WTC11 (cell line): ENCODE results near the gene SP140L. TPM values are rescaled to one million over a fixed set of nuclear protein-coding genes. Genes with fewer than 3 reads are reported as not detected.

Experiments
- ATAC-seq: fragments of 200-7000 bp; cut with Tn5 transposase; 2 replicates; pipeline ENCODE4 v1.10.0; 2021; ENCODE audit warnings: mild to moderate bottlenecking, moderate library complexity
- CTCF ChIA-PET: fragments of 300-600 bp; sonication (Branson Sonifier 250); formaldehyde crosslinking; loops from one replicate; lab custom pipeline; 2021; ENCODE audit warnings: antibody characterized with exemption; lab: Charles Lee
- POLR2A ChIA-PET: fragments of 350-600 bp; sonication (Branson Sonifier 250); formaldehyde crosslinking; loops from one replicate; lab custom pipeline; 2021; ENCODE audit warnings: antibody characterized with exemption; lab: Charles Lee
- DNase-seq: peaks from one replicate; pipeline ENCODE4 v3.0.0; 2021; ENCODE audit warnings: low spot score
- H3K27ac Mint-ChIP-seq: 2 replicates; pipeline ENCODE4 v1.8.0; 2021; ENCODE audit warnings: mixed read lengths
- H3K27me3 Mint-ChIP-seq: 2 replicates; pipeline ENCODE4 v1.8.0; 2021; ENCODE audit warnings: low read depth, mild to moderate bottlenecking, moderate library complexity, mixed read lengths
- H3K36me3 Mint-ChIP-seq: 2 replicates; pipeline ENCODE4 v1.8.0; 2021; ENCODE audit warnings: mixed read lengths
- H3K4me1 Mint-ChIP-seq: 2 replicates; pipeline ENCODE4 v1.8.0; 2022; ENCODE audit warnings: mixed read lengths
- H3K4me3 Mint-ChIP-seq: 2 replicates; pipeline ENCODE4 v1.8.0; 2021; ENCODE audit warnings: mild to moderate bottlenecking, moderate library complexity, mixed read lengths
- H3K9me3 Mint-ChIP-seq: 2 replicates; pipeline ENCODE4 v1.8.0; 2021; ENCODE audit warnings: mixed read lengths
- CBFB ChIP-seq: sonication (generic); formaldehyde crosslinking; IDR thresholded peaks from 2 replicates; pipeline ENCODE4 v1.8.1; 2022; ENCODE audit warnings: mild to moderate bottlenecking, low read depth, missing genetic modification reagents
- FOXP1 ChIP-seq: sonication (generic); formaldehyde crosslinking; IDR thresholded peaks from 2 replicates; pipeline ENCODE4 v1.8.0; 2022; ENCODE audit warnings: missing genetic modification reagents, mild to moderate bottlenecking, moderate library complexity, borderline replicate concordance
- MXD4 ChIP-seq: fragments of 250-450 bp; sonication (Bioruptor Pico); IDR thresholded peaks from 2 replicates; pipeline ENCODE4 v1.8.0; 2021; ENCODE audit warnings: mild to moderate bottlenecking, moderate library complexity, borderline replicate concordance
- MYBL2 ChIP-seq: sonication (generic); formaldehyde crosslinking; IDR thresholded peaks from 2 replicates; pipeline ENCODE4 v1.8.1; 2023; ENCODE audit warnings: mild to moderate bottlenecking, moderate library complexity, missing genetic modification reagents
- NFATC4 ChIP-seq: fragments of 250-450 bp; sonication (Bioruptor Pico); IDR thresholded peaks from 2 replicates; pipeline ENCODE4 v1.9.0; 2021; ENCODE audit warnings: mild to moderate bottlenecking
- ZNF121 ChIP-seq: sonication (generic); formaldehyde crosslinking; IDR thresholded peaks from 2 replicates; pipeline ENCODE4 v1.8.0; 2023; ENCODE audit warnings: missing genetic modification reagents
- total RNA-seq: library from RNA; stranded (reverse); gene quantifications from 3 replicates; pipeline ENCODE4 v1.2.3, GENCODE V29; 2021
- TF ChIP-seq, protein P1 (sequence below): sonication (generic); formaldehyde crosslinking; IDR thresholded peaks from 2 replicates; pipeline ENCODE4 v1.8.1; 2023; ENCODE audit warnings: mild to moderate bottlenecking, moderate library complexity, missing genetic modification reagents
- TF ChIP-seq, protein P2 (sequence below): fragments of 250-450 bp; sonication (Bioruptor Pico); IDR thresholded peaks from 2 replicates; pipeline ENCODE4 v1.9.0; 2021; ENCODE audit warnings: mild to moderate bottlenecking
- TF ChIP-seq, protein P3 (sequence below): sonication (generic); formaldehyde crosslinking; IDR thresholded peaks from 2 replicates; pipeline ENCODE4 v1.8.1; 2023; ENCODE audit warnings: mild to moderate bottlenecking, missing genetic modification reagents, borderline replicate concordance
- TF ChIP-seq, protein P4 (sequence below): sonication (generic); formaldehyde crosslinking; IDR thresholded peaks from 2 replicates; pipeline ENCODE4 v1.8.0; 2023; ENCODE audit warnings: mild to moderate bottlenecking, missing genetic modification reagents
- TF ChIP-seq, protein P5 (sequence below): fragments of 250-450 bp; sonication (Bioruptor Pico); IDR thresholded peaks from 2 replicates; pipeline ENCODE4 v1.9.0; 2021; ENCODE audit warnings: mild to moderate bottlenecking, borderline replicate concordance
- TF ChIP-seq, protein P6 (sequence below): sonication (generic); formaldehyde crosslinking; IDR thresholded peaks from 2 replicates; pipeline ENCODE4 v1.8.1; 2022; ENCODE audit warnings: mild to moderate bottlenecking, moderate library complexity, missing genetic modification reagents
- TF ChIP-seq, protein P7 (sequence below): sonication (generic); formaldehyde crosslinking; IDR thresholded peaks from 2 replicates; pipeline ENCODE4 v1.8.1; 2023; ENCODE audit warnings: mild to moderate bottlenecking, missing genetic modification reagents, moderate library complexity
- TF ChIP-seq, protein P8 (sequence below): sonication (generic); formaldehyde crosslinking; IDR thresholded peaks from 2 replicates; pipeline ENCODE4 v1.8.1; 2022; ENCODE audit warnings: low read depth, missing genetic modification reagents, borderline replicate concordance

Gene SP140L
- total RNA-seq, 1 experiment from 2014 or later, result 3.2 TPM

DNA sequence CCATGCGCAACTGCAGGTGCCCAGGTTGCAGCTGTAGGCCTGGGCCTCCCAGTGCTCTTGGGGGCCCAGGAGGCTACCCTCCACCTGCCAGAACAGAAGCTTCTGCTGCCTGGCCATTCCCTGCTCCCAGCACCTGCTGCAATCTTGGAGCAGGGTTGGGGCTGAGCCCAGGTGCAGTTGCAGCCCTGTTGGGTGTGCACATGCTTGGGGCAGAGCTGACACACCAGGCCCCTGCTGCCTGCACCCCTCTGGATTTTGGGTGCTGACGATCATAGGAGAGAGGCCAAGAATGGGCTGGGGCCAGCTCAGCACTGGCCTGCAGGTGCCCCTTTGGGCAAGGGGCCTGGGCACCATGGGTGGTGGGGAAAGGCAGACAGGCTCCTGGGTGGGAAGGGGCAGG lies 20.5 kb upstream of the SP140L start:
- no peak for DNase-seq
- H3K4me1 Mint-ChIP-seq, result peaks cover 4% of the 10 kb centered on the region
- TF ChIP-seq, protein P1, sequence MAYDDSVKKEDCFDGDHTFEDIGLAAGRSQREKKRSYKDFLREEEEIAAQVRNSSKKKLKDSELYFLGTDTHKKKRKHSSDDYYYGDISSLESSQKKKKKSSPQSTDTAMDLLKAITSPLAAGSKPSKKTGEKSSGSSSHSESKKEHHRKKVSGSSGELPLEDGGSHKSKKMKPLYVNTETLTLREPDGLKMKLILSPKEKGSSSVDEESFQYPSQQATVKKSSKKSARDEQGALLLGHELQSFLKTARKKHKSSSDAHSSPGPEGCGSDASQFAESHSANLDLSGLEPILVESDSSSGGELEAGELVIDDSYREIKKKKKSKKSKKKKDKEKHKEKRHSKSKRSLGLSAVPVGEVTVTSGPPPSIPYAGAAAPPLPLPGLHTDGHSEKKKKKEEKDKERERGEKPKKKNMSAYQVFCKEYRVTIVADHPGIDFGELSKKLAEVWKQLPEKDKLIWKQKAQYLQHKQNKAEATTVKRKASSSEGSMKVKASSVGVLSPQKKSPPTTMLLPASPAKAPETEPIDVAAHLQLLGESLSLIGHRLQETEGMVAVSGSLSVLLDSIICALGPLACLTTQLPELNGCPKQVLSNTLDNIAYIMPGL, result no peak
- TF ChIP-seq, protein P2, sequence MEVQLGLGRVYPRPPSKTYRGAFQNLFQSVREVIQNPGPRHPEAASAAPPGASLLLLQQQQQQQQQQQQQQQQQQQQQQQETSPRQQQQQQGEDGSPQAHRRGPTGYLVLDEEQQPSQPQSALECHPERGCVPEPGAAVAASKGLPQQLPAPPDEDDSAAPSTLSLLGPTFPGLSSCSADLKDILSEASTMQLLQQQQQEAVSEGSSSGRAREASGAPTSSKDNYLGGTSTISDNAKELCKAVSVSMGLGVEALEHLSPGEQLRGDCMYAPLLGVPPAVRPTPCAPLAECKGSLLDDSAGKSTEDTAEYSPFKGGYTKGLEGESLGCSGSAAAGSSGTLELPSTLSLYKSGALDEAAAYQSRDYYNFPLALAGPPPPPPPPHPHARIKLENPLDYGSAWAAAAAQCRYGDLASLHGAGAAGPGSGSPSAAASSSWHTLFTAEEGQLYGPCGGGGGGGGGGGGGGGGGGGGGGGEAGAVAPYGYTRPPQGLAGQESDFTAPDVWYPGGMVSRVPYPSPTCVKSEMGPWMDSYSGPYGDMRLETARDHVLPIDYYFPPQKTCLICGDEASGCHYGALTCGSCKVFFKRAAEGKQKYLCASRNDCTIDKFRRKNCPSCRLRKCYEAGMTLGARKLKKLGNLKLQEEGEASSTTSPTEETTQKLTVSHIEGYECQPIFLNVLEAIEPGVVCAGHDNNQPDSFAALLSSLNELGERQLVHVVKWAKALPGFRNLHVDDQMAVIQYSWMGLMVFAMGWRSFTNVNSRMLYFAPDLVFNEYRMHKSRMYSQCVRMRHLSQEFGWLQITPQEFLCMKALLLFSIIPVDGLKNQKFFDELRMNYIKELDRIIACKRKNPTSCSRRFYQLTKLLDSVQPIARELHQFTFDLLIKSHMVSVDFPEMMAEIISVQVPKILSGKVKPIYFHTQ (CRISPR knock-in tag), result no peak
- TF ChIP-seq ZNF121 (CRISPR knock-in tag), result no peak
- TF ChIP-seq, protein P3, sequence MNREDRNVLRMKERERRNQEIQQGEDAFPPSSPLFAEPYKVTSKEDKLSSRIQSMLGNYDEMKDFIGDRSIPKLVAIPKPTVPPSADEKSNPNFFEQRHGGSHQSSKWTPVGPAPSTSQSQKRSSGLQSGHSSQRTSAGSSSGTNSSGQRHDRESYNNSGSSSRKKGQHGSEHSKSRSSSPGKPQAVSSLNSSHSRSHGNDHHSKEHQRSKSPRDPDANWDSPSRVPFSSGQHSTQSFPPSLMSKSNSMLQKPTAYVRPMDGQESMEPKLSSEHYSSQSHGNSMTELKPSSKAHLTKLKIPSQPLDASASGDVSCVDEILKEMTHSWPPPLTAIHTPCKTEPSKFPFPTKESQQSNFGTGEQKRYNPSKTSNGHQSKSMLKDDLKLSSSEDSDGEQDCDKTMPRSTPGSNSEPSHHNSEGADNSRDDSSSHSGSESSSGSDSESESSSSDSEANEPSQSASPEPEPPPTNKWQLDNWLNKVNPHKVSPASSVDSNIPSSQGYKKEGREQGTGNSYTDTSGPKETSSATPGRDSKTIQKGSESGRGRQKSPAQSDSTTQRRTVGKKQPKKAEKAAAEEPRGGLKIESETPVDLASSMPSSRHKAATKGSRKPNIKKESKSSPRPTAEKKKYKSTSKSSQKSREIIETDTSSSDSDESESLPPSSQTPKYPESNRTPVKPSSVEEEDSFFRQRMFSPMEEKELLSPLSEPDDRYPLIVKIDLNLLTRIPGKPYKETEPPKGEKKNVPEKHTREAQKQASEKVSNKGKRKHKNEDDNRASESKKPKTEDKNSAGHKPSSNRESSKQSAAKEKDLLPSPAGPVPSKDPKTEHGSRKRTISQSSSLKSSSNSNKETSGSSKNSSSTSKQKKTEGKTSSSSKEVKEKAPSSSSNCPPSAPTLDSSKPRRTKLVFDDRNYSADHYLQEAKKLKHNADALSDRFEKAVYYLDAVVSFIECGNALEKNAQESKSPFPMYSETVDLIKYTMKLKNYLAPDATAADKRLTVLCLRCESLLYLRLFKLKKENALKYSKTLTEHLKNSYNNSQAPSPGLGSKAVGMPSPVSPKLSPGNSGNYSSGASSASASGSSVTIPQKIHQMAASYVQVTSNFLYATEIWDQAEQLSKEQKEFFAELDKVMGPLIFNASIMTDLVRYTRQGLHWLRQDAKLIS (CRISPR knock-in tag), result no peak
- no peak for TF ChIP-seq FOXP1
- TF ChIP-seq, protein P4, sequence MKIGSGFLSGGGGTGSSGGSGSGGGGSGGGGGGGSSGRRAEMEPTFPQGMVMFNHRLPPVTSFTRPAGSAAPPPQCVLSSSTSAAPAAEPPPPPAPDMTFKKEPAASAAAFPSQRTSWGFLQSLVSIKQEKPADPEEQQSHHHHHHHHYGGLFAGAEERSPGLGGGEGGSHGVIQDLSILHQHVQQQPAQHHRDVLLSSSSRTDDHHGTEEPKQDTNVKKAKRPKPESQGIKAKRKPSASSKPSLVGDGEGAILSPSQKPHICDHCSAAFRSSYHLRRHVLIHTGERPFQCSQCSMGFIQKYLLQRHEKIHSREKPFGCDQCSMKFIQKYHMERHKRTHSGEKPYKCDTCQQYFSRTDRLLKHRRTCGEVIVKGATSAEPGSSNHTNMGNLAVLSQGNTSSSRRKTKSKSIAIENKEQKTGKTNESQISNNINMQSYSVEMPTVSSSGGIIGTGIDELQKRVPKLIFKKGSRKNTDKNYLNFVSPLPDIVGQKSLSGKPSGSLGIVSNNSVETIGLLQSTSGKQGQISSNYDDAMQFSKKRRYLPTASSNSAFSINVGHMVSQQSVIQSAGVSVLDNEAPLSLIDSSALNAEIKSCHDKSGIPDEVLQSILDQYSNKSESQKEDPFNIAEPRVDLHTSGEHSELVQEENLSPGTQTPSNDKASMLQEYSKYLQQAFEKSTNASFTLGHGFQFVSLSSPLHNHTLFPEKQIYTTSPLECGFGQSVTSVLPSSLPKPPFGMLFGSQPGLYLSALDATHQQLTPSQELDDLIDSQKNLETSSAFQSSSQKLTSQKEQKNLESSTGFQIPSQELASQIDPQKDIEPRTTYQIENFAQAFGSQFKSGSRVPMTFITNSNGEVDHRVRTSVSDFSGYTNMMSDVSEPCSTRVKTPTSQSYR (CRISPR knock-in tag), result no peak
- TF ChIP-seq MYBL2 (CRISPR knock-in tag), result no peak
- TF ChIP-seq NFATC4 (CRISPR knock-in tag), result no peak
- no peak for TF ChIP-seq CBFB (CRISPR knock-in tag)
- TF ChIP-seq, protein P5, sequence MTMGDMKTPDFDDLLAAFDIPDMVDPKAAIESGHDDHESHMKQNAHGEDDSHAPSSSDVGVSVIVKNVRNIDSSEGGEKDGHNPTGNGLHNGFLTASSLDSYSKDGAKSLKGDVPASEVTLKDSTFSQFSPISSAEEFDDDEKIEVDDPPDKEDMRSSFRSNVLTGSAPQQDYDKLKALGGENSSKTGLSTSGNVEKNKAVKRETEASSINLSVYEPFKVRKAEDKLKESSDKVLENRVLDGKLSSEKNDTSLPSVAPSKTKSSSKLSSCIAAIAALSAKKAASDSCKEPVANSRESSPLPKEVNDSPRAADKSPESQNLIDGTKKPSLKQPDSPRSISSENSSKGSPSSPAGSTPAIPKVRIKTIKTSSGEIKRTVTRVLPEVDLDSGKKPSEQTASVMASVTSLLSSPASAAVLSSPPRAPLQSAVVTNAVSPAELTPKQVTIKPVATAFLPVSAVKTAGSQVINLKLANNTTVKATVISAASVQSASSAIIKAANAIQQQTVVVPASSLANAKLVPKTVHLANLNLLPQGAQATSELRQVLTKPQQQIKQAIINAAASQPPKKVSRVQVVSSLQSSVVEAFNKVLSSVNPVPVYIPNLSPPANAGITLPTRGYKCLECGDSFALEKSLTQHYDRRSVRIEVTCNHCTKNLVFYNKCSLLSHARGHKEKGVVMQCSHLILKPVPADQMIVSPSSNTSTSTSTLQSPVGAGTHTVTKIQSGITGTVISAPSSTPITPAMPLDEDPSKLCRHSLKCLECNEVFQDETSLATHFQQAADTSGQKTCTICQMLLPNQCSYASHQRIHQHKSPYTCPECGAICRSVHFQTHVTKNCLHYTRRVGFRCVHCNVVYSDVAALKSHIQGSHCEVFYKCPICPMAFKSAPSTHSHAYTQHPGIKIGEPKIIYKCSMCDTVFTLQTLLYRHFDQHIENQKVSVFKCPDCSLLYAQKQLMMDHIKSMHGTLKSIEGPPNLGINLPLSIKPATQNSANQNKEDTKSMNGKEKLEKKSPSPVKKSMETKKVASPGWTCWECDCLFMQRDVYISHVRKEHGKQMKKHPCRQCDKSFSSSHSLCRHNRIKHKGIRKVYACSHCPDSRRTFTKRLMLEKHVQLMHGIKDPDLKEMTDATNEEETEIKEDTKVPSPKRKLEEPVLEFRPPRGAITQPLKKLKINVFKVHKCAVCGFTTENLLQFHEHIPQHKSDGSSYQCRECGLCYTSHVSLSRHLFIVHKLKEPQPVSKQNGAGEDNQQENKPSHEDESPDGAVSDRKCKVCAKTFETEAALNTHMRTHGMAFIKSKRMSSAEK (CRISPR knock-in tag), result no peak
- TF ChIP-seq, protein P6, sequence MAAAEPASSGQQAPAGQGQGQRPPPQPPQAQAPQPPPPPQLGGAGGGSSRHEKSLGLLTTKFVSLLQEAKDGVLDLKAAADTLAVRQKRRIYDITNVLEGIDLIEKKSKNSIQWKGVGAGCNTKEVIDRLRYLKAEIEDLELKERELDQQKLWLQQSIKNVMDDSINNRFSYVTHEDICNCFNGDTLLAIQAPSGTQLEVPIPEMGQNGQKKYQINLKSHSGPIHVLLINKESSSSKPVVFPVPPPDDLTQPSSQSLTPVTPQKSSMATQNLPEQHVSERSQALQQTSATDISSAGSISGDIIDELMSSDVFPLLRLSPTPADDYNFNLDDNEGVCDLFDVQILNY (CRISPR knock-in tag), result no peak
- TF ChIP-seq, protein P7, sequence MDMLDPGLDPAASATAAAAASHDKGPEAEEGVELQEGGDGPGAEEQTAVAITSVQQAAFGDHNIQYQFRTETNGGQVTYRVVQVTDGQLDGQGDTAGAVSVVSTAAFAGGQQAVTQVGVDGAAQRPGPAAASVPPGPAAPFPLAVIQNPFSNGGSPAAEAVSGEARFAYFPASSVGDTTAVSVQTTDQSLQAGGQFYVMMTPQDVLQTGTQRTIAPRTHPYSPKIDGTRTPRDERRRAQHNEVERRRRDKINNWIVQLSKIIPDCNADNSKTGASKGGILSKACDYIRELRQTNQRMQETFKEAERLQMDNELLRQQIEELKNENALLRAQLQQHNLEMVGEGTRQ (CRISPR knock-in tag), result no peak
- TF ChIP-seq MXD4 (CRISPR knock-in tag), result no peak
- TF ChIP-seq, protein P8, sequence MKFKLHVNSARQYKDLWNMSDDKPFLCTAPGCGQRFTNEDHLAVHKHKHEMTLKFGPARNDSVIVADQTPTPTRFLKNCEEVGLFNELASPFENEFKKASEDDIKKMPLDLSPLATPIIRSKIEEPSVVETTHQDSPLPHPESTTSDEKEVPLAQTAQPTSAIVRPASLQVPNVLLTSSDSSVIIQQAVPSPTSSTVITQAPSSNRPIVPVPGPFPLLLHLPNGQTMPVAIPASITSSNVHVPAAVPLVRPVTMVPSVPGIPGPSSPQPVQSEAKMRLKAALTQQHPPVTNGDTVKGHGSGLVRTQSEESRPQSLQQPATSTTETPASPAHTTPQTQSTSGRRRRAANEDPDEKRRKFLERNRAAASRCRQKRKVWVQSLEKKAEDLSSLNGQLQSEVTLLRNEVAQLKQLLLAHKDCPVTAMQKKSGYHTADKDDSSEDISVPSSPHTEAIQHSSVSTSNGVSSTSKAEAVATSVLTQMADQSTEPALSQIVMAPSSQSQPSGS (CRISPR knock-in tag), result no peak
- no peak overlapping the region for H3K27ac Mint-ChIP-seq
- no peak for ATAC-seq
- peaks cover 36% of the 10 kb centered on the region for H3K9me3 Mint-ChIP-seq
- H3K27me3 Mint-ChIP-seq, result 0 out of 2 replicates have a peak, but pooled peaks cover 3% of the 10 kb centered on the region
- ChIA-PET POLR2A (no interaction called here), CTCF (interaction anchor here (0.6 kb wide), 1 partner anchor 461 kb away, joined by 3 read pairs; no protein-coding TSS in a partner anchor)
- peaks cover 31% of the 10 kb centered on the region for H3K36me3 Mint-ChIP-seq
- no peak overlapping the region for H3K4me3 Mint-ChIP-seq
